Germinal center (tissue), 1 donor: Measurements from ENCODE around the gene BLOC1S5.
"Not testable (repeated sequence)": the region's sequence is repeated elsewhere in the genome, so short reads cannot be mapped to it uniquely, and the experiment has no call there.

Experiments used
- DNase-seq: peaks from one replicate; pipeline ENCODE4 v3.0.0; 2012; ENCODE audit warnings: mixed read lengths, low spot score

The BLOC1S5 gene

GRCh38 chr6:7993399-7993798, 70.8 kb downstream of the BLOC1S5 start:
- DNase-seq, result no peak

- DNase-seq, result peak; percentile 60
These were observed 72.0 kb downstream of the BLOC1S5 start for GRCh38 chr6:7992002-7992815.

GRCh38 chr6:7991536-7991935, 72.7 kb downstream of the BLOC1S5 start:
- DNase-seq, result no peak

- no peak for DNase-seq
These were observed 78.0 kb downstream of the BLOC1S5 start for GRCh38 chr6:7986219-7986618.

- not testable (repeated sequence) for DNase-seq
These were observed 80.2 kb downstream of the BLOC1S5 start for GRCh38 chr6:7983967-7984366.

- DNase-seq, result no peak
These were observed 84.4 kb downstream of the BLOC1S5 start for GRCh38 chr6:7979831-7980230.

- DNase-seq, result no peak
These were observed 85.5 kb downstream of the BLOC1S5 start for GRCh38 chr6:7978736-7979135.

- no peak for DNase-seq
These were observed 87.6 kb downstream of the BLOC1S5 start for GRCh38 chr6:7976485-7977056.

GRCh38 chr6:7975764-7976146, 88.4 kb downstream of the BLOC1S5 start:
- no peak for DNase-seq

- DNase-seq, result no peak
These were observed 89.0 kb downstream of the BLOC1S5 start for GRCh38 chr6:7974938-7975763.

- DNase-seq, result no peak
These were observed 89.6 kb downstream of the BLOC1S5 start for GRCh38 chr6:7974565-7974937.

GRCh38 chr6:7973584-7973983, 90.6 kb downstream of the BLOC1S5 start:
- no peak for DNase-seq

GRCh38 chr6:7971499-7971898, 92.7 kb downstream of the BLOC1S5 start:
- DNase-seq, result no peak

GRCh38 chr6:7970616-7971015, 93.6 kb downstream of the BLOC1S5 start:
- DNase-seq, result no peak
